Calu3 (cell line): Measurements from ENCODE around the gene NOL4L. TPM values are rescaled to one million over a fixed set of nuclear protein-coding genes. Genes with fewer than 3 reads are reported as not detected.

Experiments
- BruUV-seq: library from RNA; stranded (reverse); fragments of 400-500 nt; replicated peaks from 2 replicates; lab custom pipeline; 2021; lab: Mats Ljungman, UMichigan
- CTCF ChIA-PET: fragments of 300-600 bp; sonication (Branson Sonifier 250); formaldehyde crosslinking; loops from one replicate; lab custom pipeline; 2022; ENCODE audit warnings: antibody characterized with exemption; lab: Charles Lee
- DNase-seq: peaks from one replicate; pipeline ENCODE4 v3.0.0; 2022
- H3K27ac Mint-ChIP-seq: one replicate; pipeline ENCODE4 v1.8.0; 2022; ENCODE audit warnings: mixed read lengths; ENCODE audit not compliant: unreplicated experiment
- H3K27me3 Mint-ChIP-seq: one replicate; pipeline ENCODE4 v1.8.0; 2022; ENCODE audit warnings: mixed read lengths; ENCODE audit not compliant: unreplicated experiment
- H3K36me3 Mint-ChIP-seq: one replicate; pipeline ENCODE4 v1.8.0; 2022; ENCODE audit warnings: mild to moderate bottlenecking, moderate library complexity, mixed read lengths; ENCODE audit not compliant: insufficient read depth, unreplicated experiment
- H3K4me1 Mint-ChIP-seq: one replicate; pipeline ENCODE4 v1.8.0; 2022; ENCODE audit warnings: mild to moderate bottlenecking, low read depth, mixed read lengths; ENCODE audit not compliant: unreplicated experiment
- H3K4me3 Mint-ChIP-seq: one replicate; pipeline ENCODE4 v1.8.0; 2022; ENCODE audit warnings: mild to moderate bottlenecking, low read depth, moderate library complexity, mixed read lengths; ENCODE audit not compliant: unreplicated experiment
- H3K9me3 Mint-ChIP-seq: one replicate; pipeline ENCODE4 v1.8.0; 2022; ENCODE audit warnings: low read depth, mixed read lengths; ENCODE audit not compliant: unreplicated experiment
- intact Hi-C: fragments of 100-400 bp; cut with micrococcal nuclease; formaldehyde crosslinking; loops from one replicate; pipeline ENCODE4 v1.10.0; 2022; ENCODE audit not compliant: unreplicated experiment
- total RNA-seq: library from RNA; stranded (reverse); gene quantifications from 2 replicates; pipeline ENCODE4 v1.2.3, GENCODE V29; 2022
- TF ChIP-seq, protein P1 (sequence below): fragments of 200-600 bp; IDR thresholded peaks from one replicate; pipeline ENCODE4 v1.8.0; 2022; ENCODE audit warnings: antibody characterized with exemption; ENCODE audit not compliant: unreplicated experiment

The NOL4L gene
- total RNA-seq, 1 experiment from 2014 or later, result 46.9 TPM

DNA sequence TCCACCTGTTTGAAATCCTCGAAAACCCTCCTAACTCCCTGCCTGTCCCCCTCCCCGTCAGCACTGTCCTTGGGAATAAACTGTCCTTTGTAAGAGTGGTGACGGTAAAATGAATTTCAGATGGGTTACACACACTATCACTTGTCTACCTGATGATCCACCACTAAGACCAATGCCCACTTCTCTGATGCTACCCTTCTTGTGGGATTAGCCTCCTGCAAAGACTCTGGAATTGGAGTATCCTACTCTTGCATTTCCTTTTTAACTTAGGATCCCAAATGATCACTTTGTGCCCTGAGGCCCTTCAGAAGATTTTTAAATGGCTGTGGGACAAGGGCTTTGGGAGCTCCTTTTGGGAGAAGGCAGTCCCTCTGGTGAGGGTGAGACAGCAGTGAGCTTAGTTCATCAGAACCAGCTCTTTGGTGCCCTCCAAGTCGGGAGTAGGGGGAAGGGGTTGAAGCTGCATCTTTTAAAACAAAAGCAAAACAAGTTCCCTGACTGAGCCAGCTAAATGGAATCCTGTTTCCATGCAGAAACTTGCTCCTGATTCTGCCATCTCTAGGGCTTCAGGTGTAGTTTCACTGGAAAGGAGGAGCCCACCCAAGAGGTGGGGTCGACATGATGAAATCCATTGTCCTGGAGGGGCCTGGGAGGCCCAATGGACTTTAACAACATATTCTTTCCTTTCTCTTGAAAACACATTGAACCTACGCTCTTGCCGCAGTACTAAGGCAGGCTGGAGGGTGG lies 140.5 kb downstream of the NOL4L start:
- CTCF ChIA-PET, result interaction anchor here (1.1 to 1.4 kb wide), 2 partner anchors 31 to 40 kb away, joined by 3 to 4 read pairs; no protein-coding TSS in a partner anchor
- Mint-ChIP-seq H3K27ac (no peak overlapping the region), H3K4me3 (no peak overlapping the region), H3K27me3 (no peaks in the 10 kb centered on the region), H3K9me3 (no peaks in the 10 kb centered on the region), H3K36me3 (peaks cover 76% of the 10 kb centered on the region), H3K4me1 (peaks cover 8% of the 10 kb centered on the region)
- intact Hi-C loops, result no loop called here
- TF ChIP-seq, protein P1, sequence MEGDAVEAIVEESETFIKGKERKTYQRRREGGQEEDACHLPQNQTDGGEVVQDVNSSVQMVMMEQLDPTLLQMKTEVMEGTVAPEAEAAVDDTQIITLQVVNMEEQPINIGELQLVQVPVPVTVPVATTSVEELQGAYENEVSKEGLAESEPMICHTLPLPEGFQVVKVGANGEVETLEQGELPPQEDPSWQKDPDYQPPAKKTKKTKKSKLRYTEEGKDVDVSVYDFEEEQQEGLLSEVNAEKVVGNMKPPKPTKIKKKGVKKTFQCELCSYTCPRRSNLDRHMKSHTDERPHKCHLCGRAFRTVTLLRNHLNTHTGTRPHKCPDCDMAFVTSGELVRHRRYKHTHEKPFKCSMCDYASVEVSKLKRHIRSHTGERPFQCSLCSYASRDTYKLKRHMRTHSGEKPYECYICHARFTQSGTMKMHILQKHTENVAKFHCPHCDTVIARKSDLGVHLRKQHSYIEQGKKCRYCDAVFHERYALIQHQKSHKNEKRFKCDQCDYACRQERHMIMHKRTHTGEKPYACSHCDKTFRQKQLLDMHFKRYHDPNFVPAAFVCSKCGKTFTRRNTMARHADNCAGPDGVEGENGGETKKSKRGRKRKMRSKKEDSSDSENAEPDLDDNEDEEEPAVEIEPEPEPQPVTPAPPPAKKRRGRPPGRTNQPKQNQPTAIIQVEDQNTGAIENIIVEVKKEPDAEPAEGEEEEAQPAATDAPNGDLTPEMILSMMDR, result no peak
- no TSS peak for BruUV-seq
- no peak for DNase-seq

DNA sequence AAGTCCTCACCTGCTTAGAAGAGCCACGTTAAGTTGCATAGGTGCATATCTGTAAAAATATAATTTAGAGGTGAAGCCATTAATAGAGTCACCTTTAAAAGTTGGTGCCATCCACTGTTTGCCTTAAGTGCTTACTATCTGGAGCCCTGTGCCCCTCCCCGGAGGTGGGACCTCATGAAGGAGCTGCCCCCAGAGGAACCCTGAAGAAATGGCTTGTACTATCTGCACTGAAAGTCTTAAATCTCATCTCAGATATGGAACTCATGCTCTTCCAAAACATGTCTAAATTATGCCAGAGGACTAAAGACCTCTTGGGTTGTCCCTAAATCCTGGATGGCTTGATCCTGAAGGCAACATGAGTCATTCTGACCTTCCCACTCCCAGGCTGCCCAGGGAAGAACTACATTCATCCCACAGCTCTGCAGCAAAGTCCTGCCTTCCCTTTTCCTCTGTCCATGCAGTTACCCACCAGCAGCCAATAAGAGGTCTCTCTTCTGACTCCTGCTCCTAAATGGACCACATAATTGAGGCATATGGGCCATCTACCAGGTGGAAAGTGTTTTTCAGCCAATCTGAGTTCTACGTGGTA lies 141.7 kb downstream of the NOL4L start:
- H3K4me3 Mint-ChIP-seq, result no peak overlapping the region
- H3K4me1 Mint-ChIP-seq, result peaks cover 8% of the 10 kb centered on the region
- no peak overlapping the region for H3K27ac Mint-ChIP-seq
- no peak for DNase-seq
- no TSS peak for BruUV-seq
- intact Hi-C loops, result no loop called here
- peaks cover 75% of the 10 kb centered on the region for H3K36me3 Mint-ChIP-seq
- TF ChIP-seq, protein P1, result no peak
- H3K27me3 Mint-ChIP-seq, result no peaks in the 10 kb centered on the region
- H3K9me3 Mint-ChIP-seq, result no peaks in the 10 kb centered on the region
- CTCF ChIA-PET, result interaction anchor here (0.6 to 1.4 kb wide), 2 partner anchors 24 to 137 kb away, joined by 3 to 5 read pairs; no protein-coding TSS in a partner anchor

DNA sequence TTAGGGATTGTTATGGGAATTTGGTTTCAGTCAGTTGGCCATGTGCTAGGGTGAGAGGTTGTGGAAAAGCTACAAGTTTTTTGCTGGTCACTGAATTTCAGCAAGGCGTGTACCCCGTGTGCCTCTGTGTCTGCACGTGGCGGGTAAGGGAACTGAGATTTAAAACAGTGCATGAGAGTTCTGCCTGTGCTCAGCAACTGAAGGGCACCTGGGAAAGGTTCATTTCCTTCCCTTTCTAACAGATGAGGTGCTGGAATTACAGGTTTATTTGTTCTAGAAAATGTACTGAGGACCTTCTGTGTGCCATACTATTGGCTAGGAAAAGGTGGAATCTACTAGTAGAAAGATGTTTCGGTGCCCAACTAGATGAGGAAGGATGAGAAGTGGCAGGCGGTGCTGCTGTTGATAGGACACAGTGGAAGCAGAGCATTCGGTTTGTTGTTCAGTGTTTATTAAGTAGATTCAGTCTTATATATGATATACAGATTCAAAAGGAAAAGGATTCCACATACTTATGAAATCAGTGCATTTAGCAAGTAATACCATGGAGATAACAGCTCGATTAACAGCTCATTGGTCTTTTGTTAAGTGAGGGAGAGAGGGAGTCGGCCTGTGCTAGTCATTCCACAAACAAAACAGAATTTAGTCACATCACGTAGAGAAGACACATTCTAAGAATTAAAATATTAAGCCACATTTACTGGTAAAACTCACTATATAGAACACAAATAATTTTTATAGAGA lies 142.3 kb downstream of the NOL4L start:
- H3K4me3 Mint-ChIP-seq, result no peak overlapping the region
- intact Hi-C loops, result no loop called here
- H3K9me3 Mint-ChIP-seq, result no peaks in the 10 kb centered on the region
- DNase-seq, result no peak
- H3K27me3 Mint-ChIP-seq, result no peaks in the 10 kb centered on the region
- no TSS peak for BruUV-seq
- CTCF ChIA-PET, result interaction anchor here (0.6 to 1.4 kb wide), 4 partner anchors 15 to 137 kb away, joined by 3 to 5 read pairs (median 4); no protein-coding TSS in a partner anchor
- peaks cover 73% of the 10 kb centered on the region for H3K36me3 Mint-ChIP-seq
- H3K4me1 Mint-ChIP-seq, result peaks cover 8% of the 10 kb centered on the region
- TF ChIP-seq, protein P1, result no peak
- H3K27ac Mint-ChIP-seq, result no peak overlapping the region

DNA sequence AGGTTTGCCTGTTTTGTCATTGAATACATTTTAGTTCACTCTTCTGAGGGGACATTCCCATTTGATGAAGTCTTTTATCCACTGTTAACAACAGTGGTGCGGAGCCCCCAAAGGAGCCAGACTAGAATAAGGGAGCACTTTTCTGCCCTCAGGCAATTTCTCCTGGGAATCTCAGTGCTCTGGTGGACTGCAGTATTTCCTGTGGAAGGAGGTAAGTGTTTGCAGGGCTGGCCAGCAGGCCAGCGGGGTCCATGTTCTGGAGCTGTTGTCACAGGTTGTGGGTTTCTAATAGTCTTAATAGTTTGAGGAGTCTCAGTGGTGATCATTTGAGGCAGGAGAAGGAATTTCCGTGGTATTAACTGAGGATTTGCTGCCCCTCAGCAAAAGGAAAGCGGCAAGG lies 143.5 kb downstream of the NOL4L start:
- H3K4me3 Mint-ChIP-seq, result no peak overlapping the region
- CTCF ChIA-PET, result no interaction called here
- peaks cover 63% of the 10 kb centered on the region for H3K36me3 Mint-ChIP-seq
- DNase-seq, result no peak
- no peak overlapping the region for H3K27ac Mint-ChIP-seq
- BruUV-seq, result no TSS peak
- H3K9me3 Mint-ChIP-seq, result no peaks in the 10 kb centered on the region
- H3K27me3 Mint-ChIP-seq, result no peaks in the 10 kb centered on the region
- TF ChIP-seq, protein P1, result no peak
- H3K4me1 Mint-ChIP-seq, result peaks cover 8% of the 10 kb centered on the region
- intact Hi-C loops, result no loop called here
